C4-2B (cell line): ENCODE data around the gene DNAH14.

Experiments used
- CTCF ChIP-seq: fragments of 450-650 bp; conservative IDR thresholded peaks from 2 replicates; pipeline ENCODE4 v1.5.1; 2017; ENCODE audit warnings: mild to moderate bottlenecking
- ZFX ChIP-seq: fragments of 450-650 bp; IDR thresholded peaks from 2 replicates; pipeline ENCODE4 v1.6.1; 2017

- TF ChIP-seq CTCF (no peak), ZFX (no peak)
These were observed 25.5 kb upstream of the DNAH14 start for GRCh38 chr1:224903955-224904354.
